Measurements from ENCODE around the gene CMSS1. TPM values are rescaled to one million over a fixed set of nuclear protein-coding genes. Genes with fewer than 3 reads are reported as not detected.

Gene CMSS1
- total RNA-seq, 2 experiments from 2014 or later = 42.1 to 42.6 TPM

- no peaks in the 10 kb centered on the region for H3K36me3 Mint-ChIP-seq (ENCODE audit: low read depth)
- no peak for DNase-seq
Measured at GRCh38 chr3:99960123-99960878, 142.6 kb downstream of the CMSS1 start.

GRCh38 chr3:99960941-99961340, 143.3 kb downstream of the CMSS1 start:
- no peak for DNase-seq
- Mint-ChIP-seq H3K9me3 (ENCODE audit: insufficient read depth) (no peaks in the 10 kb centered on the region), H3K36me3 (ENCODE audit: low read depth) (no peaks in the 10 kb centered on the region), H3K27me3 (ENCODE audit: low read depth) (no peaks in the 10 kb centered on the region), H3K27ac (no peak overlapping the region), H3K4me1 (ENCODE audit: low read depth) (peaks cover 7% of the 10 kb centered on the region), H3K4me3 (no peak overlapping the region)
- no peak for ATAC-seq
- ChIA-PET CTCF (no interaction called here), POLR2A (no interaction called here)

More at GRCh38 chr3:99960123-99960878, 142.6 kb downstream of the CMSS1 start:
- POLR2A ChIA-PET = no interaction called here
- peaks cover 7% of the 10 kb centered on the region for H3K4me1 Mint-ChIP-seq (ENCODE audit: low read depth)
- ATAC-seq = no peak
- H3K27ac Mint-ChIP-seq = no peak overlapping the region
- no peak overlapping the region for H3K4me3 Mint-ChIP-seq
- no peaks in the 10 kb centered on the region for H3K27me3 Mint-ChIP-seq (ENCODE audit: low read depth)
- no peaks in the 10 kb centered on the region for H3K9me3 Mint-ChIP-seq (ENCODE audit: insufficient read depth)
- CTCF ChIA-PET = no interaction called here

GRCh38 chr3:99961756-99962515, 144.3 kb downstream of the CMSS1 start:
- H3K4me1 Mint-ChIP-seq (ENCODE audit: low read depth) = peaks cover 7% of the 10 kb centered on the region
- no peak for ATAC-seq

GRCh38 chr3:99962703-99963102, 145.0 kb downstream of the CMSS1 start:
- peaks cover 7% of the 10 kb centered on the region for H3K4me1 Mint-ChIP-seq (ENCODE audit: low read depth)
- H3K27me3 Mint-ChIP-seq (ENCODE audit: low read depth) = no peaks in the 10 kb centered on the region
- H3K36me3 Mint-ChIP-seq (ENCODE audit: low read depth) = no peaks in the 10 kb centered on the region
- ChIA-PET CTCF (interaction anchor here (1.0 kb wide), 1 partner anchor 12 kb away, joined by 3 read pairs; no protein-coding TSS in a partner anchor), POLR2A (no interaction called here)
- no peak overlapping the region for H3K4me3 Mint-ChIP-seq
- no peak overlapping the region for H3K27ac Mint-ChIP-seq
- H3K9me3 Mint-ChIP-seq (ENCODE audit: insufficient read depth) = no peaks in the 10 kb centered on the region
- no peak for DNase-seq
- ATAC-seq = no peak

More at GRCh38 chr3:99961756-99962515, 144.3 kb downstream of the CMSS1 start:
- ChIA-PET CTCF (interaction anchor here (1.0 kb wide), 1 partner anchor 11 kb away, joined by 3 read pairs; no protein-coding TSS in a partner anchor), POLR2A (no interaction called here)
- Mint-ChIP-seq H3K36me3 (ENCODE audit: low read depth) (no peaks in the 10 kb centered on the region), H3K4me3 (no peak overlapping the region), H3K27ac (no peak overlapping the region), H3K9me3 (ENCODE audit: insufficient read depth) (no peaks in the 10 kb centered on the region), H3K27me3 (ENCODE audit: low read depth) (no peaks in the 10 kb centered on the region)
- DNase-seq = no peak

- Mint-ChIP-seq H3K27me3 (ENCODE audit: low read depth) (no peaks in the 10 kb centered on the region), H3K4me1 (ENCODE audit: low read depth) (peaks cover 14% of the 10 kb centered on the region), H3K27ac (no peak overlapping the region), H3K4me3 (no peak overlapping the region), H3K36me3 (ENCODE audit: low read depth) (no peaks in the 10 kb centered on the region), H3K9me3 (ENCODE audit: insufficient read depth) (no peaks in the 10 kb centered on the region)
- ATAC-seq (no peak), DNase-seq (no peak)
- ChIA-PET CTCF (no interaction called here), POLR2A (interaction anchor here (0.7 kb wide), 1 partner anchor 9 kb away, joined by 3 read pairs; no protein-coding TSS in a partner anchor)
Measured at GRCh38 chr3:99965077-99965476, 147.4 kb downstream of the CMSS1 start.

GRCh38 chr3:99965681-99966408, 148.2 kb downstream of the CMSS1 start:
- Mint-ChIP-seq H3K27ac (no peak overlapping the region), H3K27me3 (ENCODE audit: low read depth) (no peaks in the 10 kb centered on the region), H3K4me1 (ENCODE audit: low read depth) (peaks cover 17% of the 10 kb centered on the region), H3K36me3 (ENCODE audit: low read depth) (no peaks in the 10 kb centered on the region), H3K9me3 (ENCODE audit: insufficient read depth) (no peaks in the 10 kb centered on the region), H3K4me3 (no peak overlapping the region)
- no peak for DNase-seq
- ATAC-seq = no peak
- POLR2A ChIA-PET = interaction anchor here (0.7 kb wide), 1 partner anchor 10 kb away, joined by 3 read pairs; no protein-coding TSS in a partner anchor
- CTCF ChIA-PET = no interaction called here

GRCh38 chr3:99966662-99967416, 149.2 kb downstream of the CMSS1 start:
- H3K4me1 Mint-ChIP-seq (ENCODE audit: low read depth) = peaks cover 17% of the 10 kb centered on the region
- no peak overlapping the region for H3K27ac Mint-ChIP-seq
- no peak for ATAC-seq
- H3K36me3 Mint-ChIP-seq (ENCODE audit: low read depth) = no peaks in the 10 kb centered on the region
- no peak for DNase-seq
- H3K4me3 Mint-ChIP-seq = no peak overlapping the region
- POLR2A ChIA-PET = no interaction called here
- CTCF ChIA-PET = no interaction called here
- H3K27me3 Mint-ChIP-seq (ENCODE audit: low read depth) = no peaks in the 10 kb centered on the region
- H3K9me3 Mint-ChIP-seq (ENCODE audit: insufficient read depth) = no peaks in the 10 kb centered on the region

GRCh38 chr3:99967796-99968195, 150.1 kb downstream of the CMSS1 start:
- H3K27me3 Mint-ChIP-seq (ENCODE audit: low read depth) = no peaks in the 10 kb centered on the region
- no peaks in the 10 kb centered on the region for H3K36me3 Mint-ChIP-seq (ENCODE audit: low read depth)
- no peak overlapping the region for H3K4me3 Mint-ChIP-seq
- CTCF ChIA-PET = no interaction called here
- ATAC-seq (no peak), DNase-seq (no peak)
- no peak overlapping the region for H3K27ac Mint-ChIP-seq
- H3K4me1 Mint-ChIP-seq (ENCODE audit: low read depth) = peaks cover 14% of the 10 kb centered on the region
- no peaks in the 10 kb centered on the region for H3K9me3 Mint-ChIP-seq (ENCODE audit: insufficient read depth)
- POLR2A ChIA-PET = no interaction called here

GRCh38 chr3:99969136-99969535, 151.5 kb downstream of the CMSS1 start:
- H3K9me3 Mint-ChIP-seq (ENCODE audit: insufficient read depth) = no peaks in the 10 kb centered on the region
- POLR2A ChIA-PET = no interaction called here
- no peak overlapping the region for H3K27ac Mint-ChIP-seq
- ATAC-seq (no peak), DNase-seq (no peak)
- CTCF ChIA-PET = no interaction called here
- H3K4me1 Mint-ChIP-seq (ENCODE audit: low read depth) = peaks cover 14% of the 10 kb centered on the region
- no peaks in the 10 kb centered on the region for H3K27me3 Mint-ChIP-seq (ENCODE audit: low read depth)
- H3K4me3 Mint-ChIP-seq = no peak overlapping the region
- H3K36me3 Mint-ChIP-seq (ENCODE audit: low read depth) = no peaks in the 10 kb centered on the region

- Mint-ChIP-seq H3K36me3 (ENCODE audit: low read depth) (no peaks in the 10 kb centered on the region), H3K4me1 (ENCODE audit: low read depth) (peaks cover 14% of the 10 kb centered on the region), H3K4me3 (no peak overlapping the region), H3K9me3 (ENCODE audit: insufficient read depth) (no peaks in the 10 kb centered on the region), H3K27me3 (ENCODE audit: low read depth) (no peaks in the 10 kb centered on the region), H3K27ac (peak overlapping the region; percentile 16)
- ChIA-PET CTCF (no interaction called here), POLR2A (no interaction called here)
- DNase-seq (no peak), ATAC-seq (no peak)
Measured at GRCh38 chr3:99970198-99970597, 152.5 kb downstream of the CMSS1 start.

GRCh38 chr3:99971761-99972160, 154.1 kb downstream of the CMSS1 start:
- no peak for DNase-seq
- CTCF ChIA-PET = interaction anchor here (1.1 kb wide), 1 partner anchor 282 kb away, joined by 3 read pairs; no protein-coding TSS in a partner anchor
- Mint-ChIP-seq H3K27ac (no peak overlapping the region), H3K4me1 (ENCODE audit: low read depth) (peaks cover 14% of the 10 kb centered on the region), H3K4me3 (no peak overlapping the region), H3K27me3 (ENCODE audit: low read depth) (no peaks in the 10 kb centered on the region), H3K36me3 (ENCODE audit: low read depth) (no peaks in the 10 kb centered on the region), H3K9me3 (ENCODE audit: insufficient read depth) (no peaks in the 10 kb centered on the region)
- ATAC-seq = no peak
- POLR2A ChIA-PET = no interaction called here
